CD1c-positive myeloid dendritic cell (primary cell): ENCODE measurements around the gene RPUSD4.
A peak's percentile ranks its signal among the peaks of the same experiment; 100 is the strongest.

Experiments used
- DNase-seq: peaks from one replicate; pipeline ENCODE4 v3.0.0-alpha.2; 2016; ENCODE audit errors: extremely low spot score

RPUSD4 gene

GRCh38 chr11:126182787-126183445 lies 28.5 kb downstream of the RPUSD4 start:
- no peak for DNase-seq

GRCh38 chr11:126181939-126182730 lies 29.3 kb downstream of the RPUSD4 start:
- no peak for DNase-seq

- DNase-seq: no peak
These were observed 34.5 kb downstream of the RPUSD4 start for GRCh38 chr11:126176853-126177470.

GRCh38 chr11:126175393-126175792 lies 36.1 kb downstream of the RPUSD4 start:
- no peak for DNase-seq

- no peak for DNase-seq
These were observed 36.6 kb downstream of the RPUSD4 start for GRCh38 chr11:126174816-126175215.

- DNase-seq: no peak
These were observed 38.2 kb downstream of the RPUSD4 start for GRCh38 chr11:126173257-126173656.

GRCh38 chr11:126172596-126173038 lies 38.8 kb downstream of the RPUSD4 start:
- DNase-seq: peak; percentile 1

GRCh38 chr11:126169291-126169690 lies 42.2 kb downstream of the RPUSD4 start:
- DNase-seq: no peak

- no peak for DNase-seq
These were observed 44.0 kb downstream of the RPUSD4 start for GRCh38 chr11:126167488-126167887.

- no peak for DNase-seq
These were observed 45.0 kb downstream of the RPUSD4 start for GRCh38 chr11:126166413-126166812.

GRCh38 chr11:126165757-126166156 lies 45.7 kb downstream of the RPUSD4 start:
- no peak for DNase-seq

- no peak for DNase-seq
These were observed 46.1 kb downstream of the RPUSD4 start for GRCh38 chr11:126165311-126165720.

- no peak for DNase-seq
These were observed 46.7 kb downstream of the RPUSD4 start for GRCh38 chr11:126164781-126165180.

GRCh38 chr11:126163779-126164178 lies 47.7 kb downstream of the RPUSD4 start:
- no peak for DNase-seq

GRCh38 chr11:126163074-126163700 lies 48.3 kb downstream of the RPUSD4 start:
- no peak for DNase-seq

- DNase-seq: no peak
These were observed 49.0 kb downstream of the RPUSD4 start for GRCh38 chr11:126162306-126163030.

GRCh38 chr11:126161023-126161391 lies 50.4 kb downstream of the RPUSD4 start:
- no peak for DNase-seq

- DNase-seq: no peak
These were observed 51.0 kb downstream of the RPUSD4 start for GRCh38 chr11:126160345-126161022.

GRCh38 chr11:126159719-126160344 lies 51.6 kb downstream of the RPUSD4 start:
- DNase-seq: no peak

GRCh38 chr11:126158054-126158791 lies 53.2 kb downstream of the RPUSD4 start:
- no peak for DNase-seq
